Activated naive CD8-positive, alpha-beta T cell treated with anti-CD3 and anti-CD28 coated beads for 36 hours (primary cell): Measurements from ENCODE around the gene SLK. TPM values are rescaled to one million over a fixed set of nuclear protein-coding genes. Genes with fewer than 3 reads are reported as not detected.

Source experiments
- DNase-seq: peaks from one replicate; pipeline ENCODE4 v3.0.0; 2021
- H3K27ac Mint-ChIP-seq: one replicate; pipeline ENCODE4 v1.8.0; 2022; ENCODE audit warnings: mild to moderate bottlenecking, moderate library complexity, mixed read lengths
- H3K27me3 Mint-ChIP-seq: one replicate; pipeline ENCODE4 v1.8.0; 2022; ENCODE audit warnings: mild to moderate bottlenecking, mixed read lengths
- H3K36me3 Mint-ChIP-seq: one replicate; pipeline ENCODE4 v1.8.0; 2021; ENCODE audit warnings: mild to moderate bottlenecking, mixed read lengths
- H3K4me1 Mint-ChIP-seq: one replicate; pipeline ENCODE4 v1.8.0; 2021; ENCODE audit warnings: mixed read lengths
- H3K4me3 Mint-ChIP-seq: one replicate; pipeline ENCODE4 v1.8.0; 2022; ENCODE audit warnings: mild to moderate bottlenecking, moderate library complexity, mixed read lengths
- H3K9me3 Mint-ChIP-seq: one replicate; pipeline ENCODE4 v1.8.0; 2022; ENCODE audit warnings: mixed read lengths
- total RNA-seq, 2 experiments: library from RNA; stranded (reverse); gene quantifications; one replicate each; pipeline ENCODE4 v1.2.3, GENCODE V29; 2021

Gene SLK
- total RNA-seq, 2 experiments from 2014 or later, result 20.4 to 22.6 TPM

- DNase-seq, result no peak
- H3K36me3 Mint-ChIP-seq, result no peaks in the 10 kb centered on the region
Observed at GRCh38 chr10:103931603-103932002, 35.3 kb upstream of the SLK start.

GRCh38 chr10:103932271-103932670, 34.7 kb upstream of the SLK start:
- no peaks in the 10 kb centered on the region for H3K36me3 Mint-ChIP-seq
- H3K4me1 Mint-ChIP-seq, result no peaks in the 10 kb centered on the region
- no peak for DNase-seq
- H3K27me3 Mint-ChIP-seq, result no peaks in the 10 kb centered on the region
- H3K27ac Mint-ChIP-seq, result no peak overlapping the region
- no peaks in the 10 kb centered on the region for H3K9me3 Mint-ChIP-seq
- H3K4me3 Mint-ChIP-seq, result no peak overlapping the region

More at GRCh38 chr10:103931603-103932002, 35.3 kb upstream of the SLK start:
- Mint-ChIP-seq H3K27me3 (no peaks in the 10 kb centered on the region), H3K4me1 (no peaks in the 10 kb centered on the region), H3K9me3 (no peaks in the 10 kb centered on the region), H3K27ac (no peak overlapping the region), H3K4me3 (no peak overlapping the region)

DNA sequence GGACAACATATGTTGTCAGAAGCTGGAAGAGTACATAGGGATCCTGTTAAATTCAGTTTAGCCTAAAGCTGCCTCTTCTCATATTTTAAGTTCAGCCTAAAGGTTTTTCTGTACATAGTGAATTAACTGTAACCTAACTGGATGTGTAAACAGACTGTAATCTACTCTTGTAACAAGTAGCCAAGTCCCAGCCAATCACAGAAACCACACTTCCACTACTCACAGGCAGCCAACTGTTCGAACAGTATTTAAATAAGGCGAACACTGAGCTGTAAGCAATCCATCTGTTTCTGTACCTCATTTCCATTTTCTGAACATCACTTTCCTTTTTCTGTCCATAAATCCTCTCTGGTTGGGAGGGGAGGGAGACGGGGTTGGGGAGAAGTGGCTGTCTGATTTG, 34.0 kb upstream of the SLK start:
- no peak for DNase-seq
- Mint-ChIP-seq H3K27ac (no peak overlapping the region), H3K4me3 (no peak overlapping the region), H3K27me3 (no peaks in the 10 kb centered on the region), H3K36me3 (no peaks in the 10 kb centered on the region), H3K4me1 (no peaks in the 10 kb centered on the region), H3K9me3 (no peaks in the 10 kb centered on the region)

DNA sequence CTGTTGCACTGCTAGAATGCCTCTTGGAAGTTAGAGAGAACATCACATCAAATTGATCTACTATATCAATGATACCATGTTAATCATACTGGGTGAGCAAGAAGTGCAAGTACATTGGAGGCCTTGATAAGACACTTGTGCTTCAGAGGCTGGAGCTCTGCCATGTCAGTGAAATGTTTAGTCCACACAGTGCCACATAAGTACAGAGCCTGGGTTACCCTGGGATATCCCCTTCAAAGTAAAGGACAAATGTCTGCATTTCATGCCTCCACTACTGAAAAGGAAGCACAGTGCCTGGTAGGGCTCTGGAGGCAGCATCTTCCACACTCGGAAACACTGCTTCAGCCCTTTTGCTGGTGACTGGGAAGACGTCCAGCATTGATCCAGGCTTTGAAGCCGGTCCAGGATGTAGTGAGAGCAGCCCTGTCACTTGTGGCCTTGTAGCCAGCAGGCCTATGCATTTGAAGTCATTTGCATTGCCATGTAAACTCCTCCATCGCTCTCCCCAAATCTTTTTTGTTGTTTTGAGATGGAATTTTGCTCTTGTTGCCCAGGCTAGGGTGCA, 33.3 kb upstream of the SLK start:
- no peak overlapping the region for H3K4me3 Mint-ChIP-seq
- no peaks in the 10 kb centered on the region for H3K27me3 Mint-ChIP-seq
- H3K27ac Mint-ChIP-seq, result no peak overlapping the region
- no peaks in the 10 kb centered on the region for H3K4me1 Mint-ChIP-seq
- no peaks in the 10 kb centered on the region for H3K9me3 Mint-ChIP-seq
- no peak for DNase-seq
- H3K36me3 Mint-ChIP-seq, result no peaks in the 10 kb centered on the region

- Mint-ChIP-seq H3K9me3 (no peaks in the 10 kb centered on the region), H3K27ac (no peak overlapping the region), H3K27me3 (no peaks in the 10 kb centered on the region), H3K36me3 (no peaks in the 10 kb centered on the region), H3K4me1 (no peaks in the 10 kb centered on the region), H3K4me3 (no peak overlapping the region)
- no peak for DNase-seq
Observed at GRCh38 chr10:103934308-103934707, 32.6 kb upstream of the SLK start.

DNA sequence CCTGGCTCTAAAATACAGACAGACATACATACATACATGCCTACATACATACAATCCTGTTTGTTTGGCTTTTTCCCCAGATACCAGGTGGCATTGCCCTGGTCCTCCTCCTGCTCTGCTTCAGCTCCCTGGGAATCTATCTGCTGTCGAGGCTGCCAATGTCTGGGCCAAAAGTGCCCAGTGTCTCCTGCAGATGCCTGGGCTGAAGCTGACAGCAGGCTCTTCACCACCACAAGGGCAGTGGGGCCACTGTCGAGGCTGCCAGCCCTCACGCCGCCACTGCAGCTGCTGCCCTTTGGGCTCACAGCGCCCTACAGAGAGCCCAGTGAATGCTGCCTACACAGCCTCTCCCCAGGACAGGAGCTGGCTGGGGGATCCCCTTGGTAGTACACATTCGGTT, 30.9 kb upstream of the SLK start:
- no peak overlapping the region for H3K4me3 Mint-ChIP-seq
- H3K36me3 Mint-ChIP-seq, result no peaks in the 10 kb centered on the region
- no peak overlapping the region for H3K27ac Mint-ChIP-seq
- DNase-seq, result no peak
- H3K27me3 Mint-ChIP-seq, result no peaks in the 10 kb centered on the region
- H3K4me1 Mint-ChIP-seq, result no peaks in the 10 kb centered on the region
- H3K9me3 Mint-ChIP-seq, result no peaks in the 10 kb centered on the region

DNA sequence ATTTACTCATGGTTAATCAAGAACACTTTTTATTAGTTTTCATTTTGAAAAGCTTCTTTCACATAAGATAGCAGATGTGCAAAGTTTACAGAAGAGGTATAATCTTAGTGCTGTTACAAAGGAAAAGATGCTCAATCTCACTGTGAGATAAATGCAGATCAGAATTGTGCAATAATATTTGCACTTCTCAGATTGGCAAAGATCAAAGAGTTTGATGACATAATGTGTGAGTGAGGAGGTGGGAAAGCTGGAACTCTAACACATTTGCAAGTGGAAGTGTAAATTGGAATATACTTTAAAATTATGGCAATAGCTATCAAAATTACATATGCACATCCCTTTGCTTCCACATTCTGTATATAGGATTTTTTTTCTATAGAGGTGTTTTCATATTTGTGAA, 27.4 kb upstream of the SLK start:
- Mint-ChIP-seq H3K27ac (no peak overlapping the region), H3K4me3 (no peak overlapping the region), H3K36me3 (no peaks in the 10 kb centered on the region), H3K4me1 (no peaks in the 10 kb centered on the region), H3K9me3 (no peaks in the 10 kb centered on the region), H3K27me3 (no peaks in the 10 kb centered on the region)
- DNase-seq, result no peak

DNA sequence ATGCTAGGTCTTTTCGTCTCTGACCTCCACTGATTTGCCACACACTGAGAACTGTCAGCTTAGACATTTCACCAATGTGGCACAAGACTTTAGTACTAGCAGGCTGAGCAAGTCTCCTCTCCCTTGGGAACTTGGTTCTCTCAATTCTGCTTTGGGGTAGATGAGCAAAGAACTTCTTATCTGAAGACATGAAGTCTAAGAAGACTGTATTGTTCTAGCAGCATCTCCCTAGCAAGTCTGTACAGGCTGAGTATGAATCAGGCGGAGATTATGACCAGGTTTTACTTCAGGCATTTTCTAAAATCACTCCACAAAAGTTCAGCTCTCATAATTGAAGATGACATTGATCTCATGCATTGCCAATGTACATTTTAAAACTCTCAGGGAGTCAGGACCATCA, 25.1 kb upstream of the SLK start:
- H3K27ac Mint-ChIP-seq, result no peak overlapping the region
- no peaks in the 10 kb centered on the region for H3K9me3 Mint-ChIP-seq
- no peaks in the 10 kb centered on the region for H3K4me1 Mint-ChIP-seq
- no peak overlapping the region for H3K4me3 Mint-ChIP-seq
- no peaks in the 10 kb centered on the region for H3K36me3 Mint-ChIP-seq
- DNase-seq, result no peak
- H3K27me3 Mint-ChIP-seq, result no peaks in the 10 kb centered on the region

DNA sequence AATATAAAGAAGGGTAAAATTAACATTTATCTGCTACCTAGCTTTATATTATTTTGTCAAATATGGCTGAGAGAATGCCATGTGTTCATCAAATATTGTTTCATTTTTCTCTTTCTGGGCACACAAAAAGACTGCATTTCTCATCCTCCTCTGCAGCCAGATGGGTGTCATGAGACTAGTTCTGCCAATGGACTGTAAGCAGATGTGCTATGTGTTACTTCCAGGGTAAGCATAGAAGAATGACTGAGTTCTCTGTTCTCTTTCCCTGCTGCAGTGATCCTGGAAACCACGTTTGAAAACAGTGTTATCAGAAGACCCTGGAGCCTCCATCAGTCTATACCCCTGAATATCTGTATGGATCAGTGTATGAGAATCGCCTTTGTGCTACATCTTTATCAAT, 24.1 kb upstream of the SLK start:
- Mint-ChIP-seq H3K27ac (no peak overlapping the region), H3K36me3 (no peaks in the 10 kb centered on the region), H3K4me3 (no peak overlapping the region), H3K9me3 (no peaks in the 10 kb centered on the region), H3K4me1 (peaks cover 3% of the 10 kb centered on the region), H3K27me3 (no peaks in the 10 kb centered on the region)
- DNase-seq, result no peak

- H3K27me3 Mint-ChIP-seq, result no peaks in the 10 kb centered on the region
- H3K9me3 Mint-ChIP-seq, result no peaks in the 10 kb centered on the region
- H3K36me3 Mint-ChIP-seq, result no peaks in the 10 kb centered on the region
- no peak overlapping the region for H3K27ac Mint-ChIP-seq
- no peak for DNase-seq
- no peak overlapping the region for H3K4me3 Mint-ChIP-seq
- peaks cover 4% of the 10 kb centered on the region for H3K4me1 Mint-ChIP-seq
Observed at GRCh38 chr10:103947799-103948516, 19.0 kb upstream of the SLK start.

GRCh38 chr10:103949728-103950127, 17.2 kb upstream of the SLK start:
- H3K4me3 Mint-ChIP-seq, result no peak overlapping the region
- no peaks in the 10 kb centered on the region for H3K36me3 Mint-ChIP-seq
- peaks cover 2% of the 10 kb centered on the region for H3K9me3 Mint-ChIP-seq
- peaks cover 4% of the 10 kb centered on the region for H3K4me1 Mint-ChIP-seq
- no peaks in the 10 kb centered on the region for H3K27me3 Mint-ChIP-seq
- H3K27ac Mint-ChIP-seq, result no peak overlapping the region
- DNase-seq, result no peak

DNA sequence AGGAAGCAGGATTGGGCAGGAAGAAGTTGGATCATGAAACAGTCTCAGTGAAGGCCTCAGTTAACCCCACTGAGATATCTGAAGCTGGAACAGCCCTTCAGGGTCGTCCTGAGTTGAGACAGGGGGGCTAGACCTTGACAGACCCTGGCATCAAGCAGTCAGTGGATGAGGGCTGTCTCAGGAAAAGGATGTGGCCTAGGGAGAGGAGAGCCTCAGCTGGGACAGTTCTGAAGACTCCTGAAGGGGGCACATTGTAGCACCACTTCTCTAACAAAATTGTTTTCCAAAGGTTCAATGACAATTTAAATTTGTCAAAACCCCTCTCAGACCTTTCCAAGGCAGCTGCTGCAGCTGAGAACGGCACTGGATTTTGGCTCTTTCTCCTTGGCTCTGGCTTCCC, 15.8 kb upstream of the SLK start:
- Mint-ChIP-seq H3K4me1 (peaks cover 4% of the 10 kb centered on the region), H3K27ac (no peak overlapping the region), H3K9me3 (peaks cover 2% of the 10 kb centered on the region), H3K27me3 (no peaks in the 10 kb centered on the region), H3K4me3 (no peak overlapping the region), H3K36me3 (no peaks in the 10 kb centered on the region)
- no peak for DNase-seq

DNA sequence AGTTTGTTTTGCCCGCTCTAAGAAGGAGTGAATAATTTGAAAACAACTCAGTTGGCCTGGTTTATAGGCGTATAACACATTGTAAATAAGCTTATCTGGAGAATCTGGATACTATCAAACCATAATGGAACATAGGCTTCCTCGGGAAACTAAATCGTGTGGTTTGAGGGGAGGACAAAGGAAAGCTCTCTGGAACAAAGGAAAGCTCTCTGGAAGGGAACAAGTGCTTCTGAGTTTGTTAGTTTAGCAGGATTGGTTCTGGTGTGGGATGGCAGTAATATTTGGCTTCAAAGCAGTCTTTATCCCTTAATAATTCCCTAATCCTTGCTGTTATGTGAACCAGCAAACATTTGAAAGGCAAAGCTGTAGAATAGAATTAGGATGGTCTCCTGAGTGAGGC, 15.0 kb upstream of the SLK start:
- no peak for DNase-seq
- H3K36me3 Mint-ChIP-seq, result no peaks in the 10 kb centered on the region
- H3K4me3 Mint-ChIP-seq, result no peak overlapping the region
- peaks cover 4% of the 10 kb centered on the region for H3K4me1 Mint-ChIP-seq
- H3K27me3 Mint-ChIP-seq, result no peaks in the 10 kb centered on the region
- H3K9me3 Mint-ChIP-seq, result peaks cover 2% of the 10 kb centered on the region
- H3K27ac Mint-ChIP-seq, result no peak overlapping the region

DNA sequence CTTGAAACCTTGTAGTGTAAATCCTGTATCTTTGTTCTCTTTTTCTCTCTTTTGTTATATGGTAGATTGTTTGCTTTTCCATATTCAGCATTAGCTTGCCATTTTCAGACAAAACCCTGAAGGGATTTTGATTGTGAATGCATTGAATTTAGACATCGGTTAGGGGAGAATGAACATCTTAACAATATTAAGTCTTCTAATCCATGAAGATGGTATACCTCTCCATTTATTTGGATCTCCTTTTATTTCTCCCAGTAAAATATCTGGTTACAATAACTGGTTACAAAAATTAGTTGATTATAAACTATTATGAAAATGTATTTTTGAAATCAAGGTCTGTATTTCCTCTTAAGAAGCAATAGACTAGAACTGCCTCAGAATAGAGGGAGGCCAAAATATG, 12.4 kb upstream of the SLK start:
- Mint-ChIP-seq H3K4me3 (no peak overlapping the region), H3K27me3 (no peaks in the 10 kb centered on the region), H3K36me3 (no peaks in the 10 kb centered on the region), H3K4me1 (peaks cover 2% of the 10 kb centered on the region), H3K9me3 (peaks cover 2% of the 10 kb centered on the region), H3K27ac (no peak overlapping the region)
- DNase-seq, result no peak

DNA sequence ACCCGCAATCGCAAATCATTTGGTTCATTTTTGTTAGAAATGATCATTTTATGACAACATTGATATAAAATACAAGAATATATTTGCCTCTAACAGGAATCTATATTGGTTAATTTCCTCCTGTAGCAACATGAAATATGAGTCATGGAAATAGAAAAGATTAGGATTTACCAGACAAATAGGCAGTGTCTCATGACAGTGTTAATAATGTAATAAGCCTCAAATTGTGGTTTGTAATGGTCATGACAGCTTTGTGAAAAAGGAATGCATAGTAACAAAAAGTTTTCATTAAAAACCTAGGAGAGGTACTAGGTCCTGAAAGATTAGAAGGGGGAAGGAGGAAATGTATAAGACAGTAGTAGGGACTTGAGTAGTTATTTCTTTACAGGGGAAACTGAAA, 7.9 kb upstream of the SLK start:
- H3K4me3 Mint-ChIP-seq, result no peak overlapping the region
- H3K9me3 Mint-ChIP-seq, result peaks cover 2% of the 10 kb centered on the region

GRCh38 chr10:103960103-103960502, 6.8 kb upstream of the SLK start:
- H3K36me3 Mint-ChIP-seq, result no peaks in the 10 kb centered on the region
- no peaks in the 10 kb centered on the region for H3K27me3 Mint-ChIP-seq
- no peak overlapping the region for H3K27ac Mint-ChIP-seq
- no peaks in the 10 kb centered on the region for H3K9me3 Mint-ChIP-seq
- H3K4me3 Mint-ChIP-seq, result no peak overlapping the region
- peaks cover 2% of the 10 kb centered on the region for H3K4me1 Mint-ChIP-seq
- no peak for DNase-seq

More for the DNA sequence above, 7.9 kb upstream of the SLK start:
- DNase-seq, result no peak
- no peaks in the 10 kb centered on the region for H3K36me3 Mint-ChIP-seq
- H3K4me1 Mint-ChIP-seq, result peaks cover 2% of the 10 kb centered on the region
- no peak overlapping the region for H3K27ac Mint-ChIP-seq
- H3K27me3 Mint-ChIP-seq, result no peaks in the 10 kb centered on the region
